ENCODE measurements around the gene PPP2R3B.

PPP2R3B gene

GRCh38 chrX:292900-293897, 93.5 kb downstream of the PPP2R3B start:
- DNase-seq = no peak

GRCh38 chrX:291411-291901, 95.3 kb downstream of the PPP2R3B start:
- DNase-seq = no peak

GRCh38 chrX:290476-291166, 96.1 kb downstream of the PPP2R3B start:
- no peak for DNase-seq

GRCh38 chrX:288561-288991, 98.1 kb downstream of the PPP2R3B start:
- no peak for DNase-seq

- no peak for DNase-seq
These were observed 99.0 kb downstream of the PPP2R3B start for GRCh38 chrX:287670-288069.

GRCh38 chrX:285076-285677, 101.5 kb downstream of the PPP2R3B start:
- DNase-seq = no peak

Measured in NCI-H510A (cell line).